ENCODE data around the gene MARK3.
A peak's percentile ranks its signal among the peaks of the same experiment; 100 is the strongest.

The MARK3 gene

DNA sequence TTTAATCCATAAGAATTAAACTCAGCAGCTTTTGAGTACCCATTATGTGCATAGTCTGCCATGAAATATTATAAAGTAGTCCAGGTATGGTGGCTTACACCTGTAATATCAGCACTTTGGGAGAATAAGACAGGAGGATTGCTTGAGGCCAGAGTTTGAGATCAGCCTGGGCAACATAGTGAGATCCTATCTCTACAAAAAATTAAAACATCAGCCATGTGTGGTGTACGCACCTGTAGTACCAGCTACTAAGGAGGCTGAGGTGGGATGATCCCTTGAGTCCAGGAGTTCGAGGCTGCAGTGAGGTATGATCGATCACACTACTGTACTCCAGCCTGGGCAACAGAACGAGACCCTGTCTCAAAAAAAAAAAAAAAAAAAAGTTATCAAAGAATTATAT, 15.3 kb downstream of the MARK3 start:
- peaks cover 66% of the 10 kb centered on the region for H3K4me1 Mint-ChIP-seq
- no peak for ATAC-seq
- H3K27me3 Mint-ChIP-seq: no peaks in the 10 kb centered on the region
- H3K36me3 Mint-ChIP-seq: peaks cover 12% of the 10 kb centered on the region
- no peaks in the 10 kb centered on the region for H3K9me3 Mint-ChIP-seq
- H3K4me3 Mint-ChIP-seq: no peak overlapping the region
- no peak overlapping the region for H3K27ac Mint-ChIP-seq

DNA sequence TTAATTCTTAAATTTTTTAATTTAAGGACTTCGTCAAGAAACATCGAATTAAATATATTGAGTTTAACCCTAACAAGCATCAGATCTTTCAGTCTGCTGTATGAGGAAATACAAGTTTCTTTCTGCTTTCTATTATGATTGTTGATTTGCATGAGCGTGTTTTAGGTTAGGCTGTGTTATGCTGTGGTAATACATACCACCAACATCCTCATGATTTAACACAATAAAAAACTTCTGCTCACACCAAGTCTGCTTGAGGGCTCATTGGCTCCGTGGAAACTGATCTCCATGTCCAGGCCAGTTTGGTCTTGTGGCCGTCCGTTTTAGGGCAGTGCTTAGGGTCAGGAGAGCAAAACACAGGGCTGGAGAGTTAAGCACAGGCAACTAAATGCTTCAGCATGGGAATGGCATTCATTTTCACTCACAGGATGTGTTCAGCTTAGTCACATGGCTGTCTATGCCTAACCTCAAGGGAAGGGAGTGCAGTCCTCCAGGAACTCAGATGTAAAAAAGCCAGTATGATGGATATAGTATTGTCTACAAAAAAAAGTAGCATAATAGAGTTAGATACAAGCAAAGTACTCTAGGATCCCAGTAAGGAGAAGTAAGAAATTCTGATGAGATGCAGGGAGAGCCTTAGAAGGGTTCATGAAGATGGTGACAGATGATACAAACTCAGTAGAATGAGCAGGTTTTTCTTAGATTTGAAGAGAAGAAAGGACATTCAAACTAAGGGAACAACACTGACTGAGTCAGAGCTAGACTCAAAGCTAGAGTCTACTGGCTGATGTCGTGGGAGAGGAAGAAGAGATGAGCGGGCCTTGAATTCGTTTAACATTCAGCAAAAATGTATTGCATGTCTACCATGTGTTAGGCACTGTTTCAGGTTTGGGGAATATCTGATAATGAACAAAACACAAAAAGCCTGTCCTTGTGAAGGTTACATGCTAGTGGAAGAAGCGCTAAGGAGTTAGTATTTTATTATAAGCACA, 16.3 kb downstream of the MARK3 start:
- Mint-ChIP-seq H3K4me1 (peaks cover 56% of the 10 kb centered on the region), H3K36me3 (peaks cover 18% of the 10 kb centered on the region), H3K4me3 (no peak overlapping the region), H3K9me3 (no peaks in the 10 kb centered on the region), H3K27me3 (no peaks in the 10 kb centered on the region), H3K27ac (no peak overlapping the region)
- peak; percentile 8 for ATAC-seq

DNA sequence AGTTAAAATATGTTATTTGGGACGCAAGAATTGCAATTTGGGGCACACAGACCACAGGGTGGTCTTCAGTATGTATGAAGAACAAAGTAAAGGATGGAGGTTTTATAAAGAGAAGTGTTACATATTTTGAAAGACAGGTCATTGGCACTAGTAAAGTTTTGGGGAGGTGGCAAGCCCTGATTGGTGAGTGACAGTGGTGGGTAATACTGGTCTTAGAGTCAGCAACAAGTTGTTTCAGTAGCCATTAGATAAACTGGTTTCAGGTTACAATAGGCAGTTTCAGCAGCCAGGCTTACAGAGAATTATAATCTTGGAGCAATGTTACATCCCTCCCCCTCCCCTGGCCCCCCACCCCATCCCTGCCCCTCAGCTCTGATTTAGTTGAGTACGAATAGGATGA, 17.5 kb downstream of the MARK3 start:
- ATAC-seq: no peak
- Mint-ChIP-seq H3K9me3 (no peaks in the 10 kb centered on the region), H3K4me3 (no peak overlapping the region), H3K27me3 (no peaks in the 10 kb centered on the region), H3K27ac (no peak overlapping the region), H3K4me1 (peaks cover 50% of the 10 kb centered on the region), H3K36me3 (peaks cover 19% of the 10 kb centered on the region)

DNA sequence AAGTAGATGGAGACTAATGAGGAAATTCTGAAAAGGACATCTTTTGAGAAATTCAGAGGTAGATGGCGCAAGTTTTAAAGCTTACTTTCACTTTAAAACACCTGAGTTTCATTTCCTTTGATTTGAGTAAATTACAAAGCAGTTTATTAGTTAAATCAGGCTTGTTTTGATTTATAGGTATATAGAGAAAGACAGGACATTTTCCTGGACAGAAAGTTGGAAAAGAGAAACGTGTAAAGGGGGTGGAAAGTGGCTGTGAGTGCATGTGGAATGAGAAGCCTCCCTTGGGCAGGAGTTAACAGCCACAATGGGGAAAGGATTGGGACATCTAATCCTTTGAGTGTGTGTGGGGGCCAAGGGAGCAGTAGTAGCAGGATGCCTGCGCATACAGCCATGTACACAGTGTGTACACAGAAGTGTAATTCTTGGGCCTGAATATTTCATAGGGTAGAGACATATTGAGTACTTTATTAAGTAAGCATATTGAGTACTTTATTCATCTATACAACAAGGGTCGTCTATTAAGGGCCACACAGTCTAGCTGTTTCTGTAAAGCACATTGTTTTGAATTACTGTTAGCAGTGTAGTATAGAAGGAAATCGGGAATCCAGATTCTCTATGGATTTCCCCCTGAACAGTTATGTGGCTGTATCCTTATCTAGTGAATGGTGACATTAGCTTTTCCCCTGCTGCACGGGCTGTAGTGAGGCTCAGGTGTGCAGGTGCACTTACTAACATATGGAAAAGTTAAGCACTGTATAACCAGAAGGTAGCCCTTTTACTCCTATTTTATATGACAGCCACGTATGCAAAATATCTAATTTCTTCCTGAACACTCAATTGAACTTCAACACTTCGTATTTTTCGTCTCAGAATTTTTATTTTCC, 19.1 kb downstream of the MARK3 start:
- no peak overlapping the region for H3K4me3 Mint-ChIP-seq
- H3K27ac Mint-ChIP-seq: peak overlapping the region; percentile 11
- H3K27me3 Mint-ChIP-seq: no peaks in the 10 kb centered on the region
- H3K36me3 Mint-ChIP-seq: peaks cover 22% of the 10 kb centered on the region
- no peak for ATAC-seq
- H3K4me1 Mint-ChIP-seq: peaks cover 49% of the 10 kb centered on the region
- H3K9me3 Mint-ChIP-seq: no peaks in the 10 kb centered on the region

DNA sequence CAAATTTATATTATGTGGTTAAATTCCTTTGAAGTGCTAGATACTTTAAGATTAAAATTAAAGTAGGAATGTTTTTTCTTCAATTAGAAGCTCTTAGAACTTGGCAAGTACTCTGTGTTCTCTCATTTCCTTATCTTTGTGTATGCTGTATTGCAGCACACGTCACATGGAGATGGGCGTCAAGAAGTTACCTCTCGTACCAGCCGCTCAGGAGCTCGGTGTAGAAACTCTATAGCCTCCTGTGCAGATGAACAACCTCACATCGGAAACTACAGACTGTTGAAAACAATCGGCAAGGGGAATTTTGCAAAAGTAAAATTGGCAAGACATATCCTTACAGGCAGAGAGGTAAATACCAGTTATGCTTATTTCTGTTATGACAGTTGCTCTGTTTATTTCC, 19.7 kb downstream of the MARK3 start:
- Mint-ChIP-seq H3K4me1 (peaks cover 45% of the 10 kb centered on the region), H3K36me3 (peaks cover 22% of the 10 kb centered on the region), H3K27me3 (no peaks in the 10 kb centered on the region), H3K27ac (no peak overlapping the region), H3K9me3 (no peaks in the 10 kb centered on the region), H3K4me3 (no peak overlapping the region)
- ATAC-seq: no peak

DNA sequence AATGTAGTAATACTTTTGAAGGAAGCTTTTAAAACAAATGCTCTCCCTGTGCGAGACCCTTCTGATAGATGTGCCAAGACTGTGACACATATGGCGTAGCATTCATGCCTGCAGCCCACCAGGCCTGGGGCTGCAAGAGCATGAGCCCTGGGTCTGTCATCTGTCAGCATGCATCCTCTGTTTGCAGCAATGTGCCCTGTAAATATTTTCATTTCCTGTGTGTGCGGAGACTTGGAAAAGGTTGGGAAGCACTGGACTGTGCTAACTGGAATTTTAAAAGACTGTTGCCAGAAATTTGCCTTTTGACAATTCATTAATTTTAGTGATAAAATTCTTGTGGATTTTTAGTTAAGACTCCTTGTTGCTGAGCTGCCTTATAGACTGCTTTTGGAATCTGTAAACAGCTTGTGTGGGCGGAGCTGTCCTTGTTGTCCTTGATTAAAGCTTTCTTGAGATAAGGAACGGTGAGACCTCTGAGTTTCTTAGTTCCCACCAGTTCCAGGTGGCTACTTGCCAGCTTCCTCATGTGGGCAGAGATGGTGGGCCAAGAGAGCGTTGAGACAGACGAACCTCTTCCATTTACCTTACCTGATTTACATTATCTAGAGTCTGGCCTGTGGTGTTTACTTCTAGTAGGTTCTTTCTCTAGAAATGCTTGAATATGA, 23.4 kb downstream of the MARK3 start:
- ATAC-seq: no peak
- H3K9me3 Mint-ChIP-seq: no peaks in the 10 kb centered on the region
- H3K36me3 Mint-ChIP-seq: peaks cover 33% of the 10 kb centered on the region
- no peaks in the 10 kb centered on the region for H3K27me3 Mint-ChIP-seq
- H3K4me1 Mint-ChIP-seq: peaks cover 15% of the 10 kb centered on the region
- H3K4me3 Mint-ChIP-seq: no peak overlapping the region
- H3K27ac Mint-ChIP-seq: no peak overlapping the region

DNA sequence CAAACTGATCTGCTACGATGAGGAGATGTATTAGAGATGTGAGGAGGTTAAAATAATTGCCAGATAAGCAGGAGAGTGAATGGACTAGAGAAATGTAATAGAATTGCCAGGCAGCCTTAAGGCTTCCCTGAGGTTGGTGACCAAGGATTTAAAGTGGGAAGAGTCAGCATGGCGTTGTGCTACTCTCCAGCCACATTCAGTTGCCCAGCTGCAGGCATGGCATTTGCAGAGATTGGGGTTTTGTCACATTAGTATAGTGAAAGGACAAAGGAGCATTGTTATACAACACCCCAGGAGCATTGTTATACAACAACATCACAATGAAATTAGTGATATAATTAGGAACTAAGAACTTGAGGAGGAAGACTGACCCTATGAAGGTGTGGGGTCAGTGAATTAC, 31.7 kb downstream of the MARK3 start:
- Mint-ChIP-seq H3K27ac (no peak overlapping the region), H3K4me1 (peaks cover 34% of the 10 kb centered on the region), H3K27me3 (no peaks in the 10 kb centered on the region), H3K36me3 (peaks cover 38% of the 10 kb centered on the region), H3K4me3 (no peak overlapping the region), H3K9me3 (no peaks in the 10 kb centered on the region)
- ATAC-seq: no peak

DNA sequence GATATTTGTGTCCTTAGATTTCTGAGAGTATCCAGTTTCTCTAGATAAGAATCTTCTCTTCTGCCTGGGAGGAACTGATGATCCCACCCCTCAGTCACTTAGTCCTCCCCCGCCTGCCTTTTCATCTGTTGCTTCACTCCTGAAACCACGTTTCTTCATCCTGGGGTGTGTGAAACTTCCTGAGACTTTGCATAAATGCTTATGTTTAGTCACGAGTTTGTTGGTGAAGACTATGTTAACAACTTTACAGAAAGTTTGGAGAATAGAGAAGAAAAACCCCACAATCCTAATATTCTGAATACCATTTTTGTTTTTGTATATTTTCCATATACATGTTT, 33.2 kb downstream of the MARK3 start:
- Mint-ChIP-seq H3K27ac (peak overlapping the region; percentile 63), H3K36me3 (peaks cover 34% of the 10 kb centered on the region)
- no peak for ATAC-seq

DNA sequence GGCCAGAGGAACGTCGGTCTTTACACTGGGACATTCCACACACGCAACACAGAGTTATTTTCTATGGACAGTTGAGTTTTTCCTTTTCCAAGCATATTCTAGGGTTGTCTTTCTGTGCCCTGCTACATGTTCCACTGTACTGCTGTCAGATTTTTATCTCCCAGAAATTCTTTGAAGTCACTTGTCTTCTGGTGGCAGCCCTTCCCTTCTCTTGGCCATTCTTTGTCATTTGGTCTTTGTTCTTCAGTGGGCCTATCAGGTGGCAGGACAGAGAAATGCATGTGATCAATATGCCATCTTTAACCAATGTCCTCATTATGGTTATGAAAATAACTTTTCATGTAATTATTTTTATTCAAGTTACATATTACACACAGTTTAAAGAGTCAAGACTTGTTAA, 36.3 kb downstream of the MARK3 start:
- Mint-ChIP-seq H3K27me3 (no peaks in the 10 kb centered on the region), H3K27ac (no peak overlapping the region), H3K36me3 (peaks cover 24% of the 10 kb centered on the region), H3K4me1 (peaks cover 34% of the 10 kb centered on the region), H3K4me3 (no peak overlapping the region), H3K9me3 (no peaks in the 10 kb centered on the region)
- no peak for ATAC-seq

More for the DNA sequence above, 33.2 kb downstream of the MARK3 start:
- H3K4me1 Mint-ChIP-seq: peaks cover 42% of the 10 kb centered on the region
- no peaks in the 10 kb centered on the region for H3K27me3 Mint-ChIP-seq
- H3K4me3 Mint-ChIP-seq: no peak overlapping the region
- no peaks in the 10 kb centered on the region for H3K9me3 Mint-ChIP-seq

DNA sequence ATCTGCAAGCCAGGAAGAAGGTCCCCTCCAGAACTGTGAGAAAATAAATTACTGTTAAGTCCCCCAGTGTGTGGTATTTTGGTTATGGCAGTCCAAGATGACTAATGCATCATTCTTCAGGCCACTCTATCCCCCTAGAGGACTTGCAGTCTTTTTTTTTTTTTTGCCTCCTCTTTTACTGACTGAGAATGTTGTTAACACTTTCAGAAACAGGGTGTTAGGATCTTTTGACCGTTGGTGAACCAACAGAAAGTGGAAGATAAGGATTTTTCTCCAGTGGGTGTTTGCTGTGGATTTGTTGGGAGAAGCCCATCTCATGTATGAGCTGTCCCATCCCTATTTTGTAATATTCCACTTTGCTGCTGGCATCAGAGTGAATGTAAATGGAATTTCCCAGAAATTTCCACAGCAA, 37.8 kb downstream of the MARK3 start:
- peaks cover 11% of the 10 kb centered on the region for H3K36me3 Mint-ChIP-seq
- no peak for ATAC-seq
- no peaks in the 10 kb centered on the region for H3K27me3 Mint-ChIP-seq
- no peak overlapping the region for H3K27ac Mint-ChIP-seq
- H3K4me3 Mint-ChIP-seq: no peak overlapping the region
- H3K9me3 Mint-ChIP-seq: no peaks in the 10 kb centered on the region
- H3K4me1 Mint-ChIP-seq: peaks cover 25% of the 10 kb centered on the region

DNA sequence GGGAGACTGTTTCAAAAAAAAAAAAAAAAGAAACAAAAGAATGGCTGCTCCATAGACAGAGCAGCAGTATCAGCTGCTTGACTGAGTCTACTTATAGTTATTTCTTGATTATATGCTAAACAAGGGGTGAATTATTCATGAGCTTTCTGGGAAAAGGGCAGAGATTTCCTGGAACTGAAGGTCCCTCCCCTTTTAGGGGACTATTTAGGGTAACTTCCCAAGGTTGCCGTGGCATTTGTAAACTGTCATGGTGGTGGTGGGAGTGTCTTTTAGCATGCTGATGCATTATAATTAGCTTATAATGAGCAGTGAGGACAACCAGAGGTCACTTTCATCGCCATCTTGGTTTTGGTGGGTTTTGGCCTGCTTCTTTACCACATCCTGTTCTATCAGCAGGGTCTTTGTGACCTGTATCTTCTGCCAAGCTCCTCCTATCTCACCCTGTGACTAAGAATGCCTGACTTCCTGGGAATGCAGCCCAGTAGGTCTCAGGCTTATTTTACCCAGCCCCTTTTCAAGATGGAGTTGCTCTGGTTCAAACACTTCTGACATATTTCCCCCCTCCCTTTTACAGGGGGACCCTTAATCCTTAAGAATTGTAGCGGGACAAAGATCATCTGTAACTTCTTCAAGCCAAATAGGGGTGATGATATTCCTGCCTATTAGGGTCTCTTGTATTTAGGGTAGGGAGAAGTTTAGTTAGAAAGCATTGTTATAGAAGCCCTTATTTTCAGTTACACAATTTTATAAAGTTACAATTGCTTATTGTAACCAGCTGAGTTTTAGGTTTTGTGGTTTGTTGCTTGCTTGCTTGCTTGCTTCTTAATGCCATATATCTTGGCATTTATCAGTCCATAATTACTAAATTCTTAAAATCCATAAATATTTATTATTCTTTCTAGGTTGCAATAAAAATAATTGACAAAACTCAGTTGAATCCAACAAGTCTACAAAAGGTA, 42.5 kb downstream of the MARK3 start:
- peak overlapping the region; percentile 10 for H3K27ac Mint-ChIP-seq
- peaks cover 22% of the 10 kb centered on the region for H3K4me1 Mint-ChIP-seq
- ATAC-seq: no peak
- H3K4me3 Mint-ChIP-seq: no peak overlapping the region
- H3K27me3 Mint-ChIP-seq: no peaks in the 10 kb centered on the region
- no peaks in the 10 kb centered on the region for H3K9me3 Mint-ChIP-seq
- H3K36me3 Mint-ChIP-seq: peaks cover 17% of the 10 kb centered on the region

DNA sequence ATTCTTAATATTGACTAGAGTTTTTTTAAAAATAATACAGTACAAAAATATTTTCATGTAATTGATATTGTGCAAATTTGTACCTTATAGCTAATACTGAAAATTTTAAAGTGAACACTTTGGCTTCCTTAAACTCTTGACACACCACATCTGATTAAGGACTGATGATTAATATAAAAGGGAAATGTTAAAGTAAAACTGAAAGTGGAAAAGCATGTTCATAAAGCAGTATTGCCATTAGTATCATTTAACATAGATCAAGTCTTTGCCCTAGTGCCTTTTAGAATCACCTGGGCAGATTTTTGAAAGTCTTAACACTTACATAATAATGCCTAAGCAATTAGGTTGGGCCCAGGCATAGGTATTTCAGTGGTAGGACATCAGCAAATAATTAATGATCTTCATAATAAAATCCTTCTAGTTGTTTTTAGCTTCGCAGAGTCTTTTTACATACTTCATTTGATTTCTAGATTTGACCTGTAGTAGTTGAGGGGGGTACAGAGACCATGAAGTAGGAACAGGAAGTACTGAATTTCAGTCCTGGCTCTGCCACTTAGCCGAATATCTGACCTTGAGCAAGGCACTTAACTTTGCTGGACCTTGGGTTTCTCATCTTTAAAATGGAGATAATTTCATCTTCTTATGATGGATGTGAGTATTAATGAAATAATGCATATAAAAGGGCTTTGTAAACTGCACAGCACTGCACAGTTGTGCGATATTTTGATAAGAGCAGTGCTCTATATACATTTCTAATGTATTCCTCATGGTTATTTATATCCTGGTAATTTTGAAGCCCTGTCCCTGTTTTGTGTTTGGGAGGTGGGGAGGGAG, 43.7 kb downstream of the MARK3 start:
- H3K9me3 Mint-ChIP-seq: no peaks in the 10 kb centered on the region
- H3K4me3 Mint-ChIP-seq: no peak overlapping the region
- peaks cover 19% of the 10 kb centered on the region for H3K4me1 Mint-ChIP-seq
- H3K36me3 Mint-ChIP-seq: peaks cover 19% of the 10 kb centered on the region
- no peaks in the 10 kb centered on the region for H3K27me3 Mint-ChIP-seq
- peak; percentile 12 for ATAC-seq
- peak overlapping the region; percentile 48 for H3K27ac Mint-ChIP-seq

DNA sequence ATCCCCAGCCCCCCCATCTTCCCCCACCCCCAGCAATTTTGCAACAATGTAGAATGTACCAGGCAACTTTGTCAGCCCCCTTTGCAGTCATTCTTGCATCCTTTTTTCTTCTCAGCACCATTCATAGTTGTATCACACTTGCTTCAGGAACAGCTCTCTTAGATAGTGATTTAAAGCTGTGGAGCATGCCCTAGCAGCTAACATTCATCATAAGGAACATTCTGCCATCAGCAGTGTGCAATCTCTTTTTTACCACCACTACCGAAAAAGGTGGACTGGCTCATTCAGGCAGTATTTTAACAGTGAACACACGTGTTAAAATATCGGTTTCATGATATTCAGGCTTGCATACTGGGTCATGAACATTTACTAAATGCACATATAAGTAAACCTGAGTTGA, 45.1 kb downstream of the MARK3 start:
- Mint-ChIP-seq H3K27ac (no peak overlapping the region), H3K4me1 (peaks cover 19% of the 10 kb centered on the region), H3K9me3 (no peaks in the 10 kb centered on the region), H3K4me3 (no peak overlapping the region), H3K27me3 (no peaks in the 10 kb centered on the region), H3K36me3 (peaks cover 14% of the 10 kb centered on the region)
- no peak for ATAC-seq

DNA sequence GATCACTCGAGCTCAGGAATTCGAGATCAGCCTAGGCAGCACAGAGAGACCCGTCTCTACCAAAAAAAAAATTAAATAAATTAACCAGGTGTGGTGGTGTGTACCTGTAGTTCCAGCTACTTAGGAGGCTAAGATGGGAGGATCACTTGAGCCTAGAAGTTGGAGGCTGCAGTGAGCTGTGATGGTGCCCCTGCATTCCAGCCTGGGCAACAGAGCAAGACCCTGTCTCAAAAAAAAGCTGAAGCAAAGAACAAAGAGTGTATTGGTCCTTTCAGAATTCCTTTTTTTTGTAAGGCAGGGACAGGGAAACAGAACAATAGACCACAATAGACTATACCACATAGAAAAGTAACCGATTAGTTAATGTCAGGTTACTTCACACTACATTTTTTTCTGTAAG, 47.4 kb downstream of the MARK3 start:
- Mint-ChIP-seq H3K36me3 (peaks cover 14% of the 10 kb centered on the region), H3K4me3 (no peak overlapping the region), H3K27ac (no peak overlapping the region), H3K9me3 (no peaks in the 10 kb centered on the region), H3K4me1 (peaks cover 13% of the 10 kb centered on the region), H3K27me3 (no peaks in the 10 kb centered on the region)
- ATAC-seq: no peak
